Bronchial epithelial cell (primary cell): ENCODE results near the gene GNA14. TPM values are rescaled to one million over a fixed set of nuclear protein-coding genes. Genes with fewer than 3 reads are reported as not detected.
A peak's percentile ranks its signal among the peaks of the same experiment; 100 is the strongest.

ENCODE experiments used
- DNase-seq: peaks from one replicate; pipeline ENCODE4 v3.0.0-alpha.2; 2010; ENCODE audit warnings: low read depth
- FAIRE-seq: peaks from 2 replicates; lab custom pipeline; 2011; peaks lifted over from hg19 to GRCh38; lab: Jason Lieb, UNC
- H3K27me3 ChIP-seq: 2 replicates; pipeline ENCODE4 v1.5.1; 2011; ENCODE audit warnings: low read length; ENCODE audit not compliant: control insufficient read depth, insufficient read depth
- H3K36me3 ChIP-seq: 2 replicates; pipeline ENCODE4 v1.5.1; 2011; ENCODE audit warnings: low read length; ENCODE audit not compliant: control insufficient read depth, insufficient read depth
- H3K4me3 ChIP-seq: 2 replicates; pipeline ENCODE4 v1.5.1; 2011; ENCODE audit warnings: mild to moderate bottlenecking, low read depth, low read length, control low read depth
- CTCF ChIP-seq: IDR thresholded peaks from 2 replicates; pipeline ENCODE4 v1.5.1; 2011; ENCODE audit warnings: mild to moderate bottlenecking, moderate library complexity, low read length, control low read depth, inconsistent platforms; ENCODE audit not compliant: insufficient read depth, severe bottlenecking
- total RNA-seq: library from RNA; depleted of rRNA; stranded (reverse); fragments of >200 nt; gene quantifications from 2 replicates; pipeline ENCODE4 v1.2.1, GENCODE V29; 2014

GNA14 gene
- total RNA-seq, 1 donor from 2014 or later, result not detected

- no peak for TF ChIP-seq CTCF
- H3K27me3 ChIP-seq, result peaks cover 11% of the 10 kb centered on the region
- H3K4me3 ChIP-seq, result no peak overlapping the region
- no peaks in the 10 kb centered on the region for H3K36me3 ChIP-seq
- DNase-seq, result no peak
- no peak for FAIRE-seq
Measured at GRCh38 chr9:77595426-77596095, 52.6 kb downstream of the GNA14 start.

- Histone ChIP-seq H3K36me3 (no peaks in the 10 kb centered on the region), H3K27me3 (peaks cover 11% of the 10 kb centered on the region), H3K4me3 (no peak overlapping the region)
- FAIRE-seq (no peak), DNase-seq (no peak)
- no peak for TF ChIP-seq CTCF
Measured at GRCh38 chr9:77594963-77595362, 53.2 kb downstream of the GNA14 start.

GRCh38 chr9:77593528-77593927, 54.6 kb downstream of the GNA14 start:
- Histone ChIP-seq H3K4me3 (no peak overlapping the region), H3K27me3 (peaks cover 11% of the 10 kb centered on the region), H3K36me3 (no peaks in the 10 kb centered on the region)
- no peak for FAIRE-seq
- TF ChIP-seq CTCF, result no peak
- no peak for DNase-seq

- FAIRE-seq (no peak), DNase-seq (no peak)
- no peak for TF ChIP-seq CTCF
- peaks cover 11% of the 10 kb centered on the region for H3K27me3 ChIP-seq
- H3K4me3 ChIP-seq, result no peak overlapping the region
- no peaks in the 10 kb centered on the region for H3K36me3 ChIP-seq
Measured at GRCh38 chr9:77592476-77592875, 55.6 kb downstream of the GNA14 start.

GRCh38 chr9:77589046-77589795, 58.9 kb downstream of the GNA14 start:
- no peak for TF ChIP-seq CTCF
- DNase-seq (peak; percentile 81), FAIRE-seq (no peak)
- H3K4me3 ChIP-seq, result no peak overlapping the region
- peaks cover 7% of the 10 kb centered on the region for H3K27me3 ChIP-seq
- H3K36me3 ChIP-seq, result no peaks in the 10 kb centered on the region
